ENCODE measurements around the gene LRRC17.

Gene LRRC17

GRCh38 chr7:102990642-102991041 is 77.8 kb downstream of the LRRC17 start:
- DNase-seq = no peak

- no peak for DNase-seq
Measured at GRCh38 chr7:102991077-102991539, 78.3 kb downstream of the LRRC17 start.

- peak; percentile 20 for DNase-seq
Measured at GRCh38 chr7:102991540-102992214, 78.9 kb downstream of the LRRC17 start.

- DNase-seq = no peak
Measured at GRCh38 chr7:102992509-102992937, 79.7 kb downstream of the LRRC17 start.

GRCh38 chr7:102992938-102993717 is 80.3 kb downstream of the LRRC17 start:
- DNase-seq = no peak

- no peak for DNase-seq
Measured at GRCh38 chr7:102993718-102994029, 80.9 kb downstream of the LRRC17 start.

GRCh38 chr7:102994567-102994966 is 81.8 kb downstream of the LRRC17 start:
- DNase-seq = no peak
